ENCODE results near the gene SPC24. TPM values are rescaled to one million over a fixed set of nuclear protein-coding genes. Genes with fewer than 3 reads are reported as not detected.

SPC24 gene
- total RNA-seq, 6 donors from 2014 or later, result 1.4 to 13.3 (median 2.1) TPM; not detected in 1

GRCh38 chr19:11199517-11199916 is 43.9 kb upstream of the SPC24 start:
- DNase-seq (no peak), ATAC-seq (ENCODE audit: low FRiP score in 2 of 2) (no peak)
- no peaks in the 10 kb centered on the region for H3K27me3 ChIP-seq
- H3K9me3 ChIP-seq, result no peaks in the 10 kb centered on the region
- peaks cover 0 to 59% (median 15%) of the 10 kb centered on the region in 4 donors for H3K36me3 ChIP-seq
- TF ChIP-seq CTCF (IDR thresholded peaks at IDR 0.05) (no peak), POLR2AphosphoS5 (IDR thresholded peaks at IDR 0.05) (no peak), POLR2A (IDR thresholded peaks at IDR 0.05) (no peak), EP300 (IDR thresholded peaks at IDR 0.05) (no peak)
- 86 to 88% methylated on average over 5 of the region's 5 CpGs for WGBS, 2 donors
- H3K4me1 ChIP-seq, result peaks cover 44 to 55% (median 48%) of the 10 kb centered on the region in 4 donors
- no peak overlapping the region for H3K4me3 ChIP-seq
- H3K27ac ChIP-seq, result peak overlapping the region in 2 of 4 donors; percentile 8 to 92

- WGBS, 2 donors, result 69 to 70% methylated on average over 7 of the region's 7 CpGs
- no peak overlapping the region for H3K4me3 ChIP-seq
- peaks cover 45 to 57% (median 48%) of the 10 kb centered on the region in 4 donors for H3K4me1 ChIP-seq
- TF ChIP-seq CTCF (IDR thresholded peaks at IDR 0.05), result no peak
- TF ChIP-seq POLR2A (IDR thresholded peaks at IDR 0.05), result no peak
- TF ChIP-seq POLR2AphosphoS5 (IDR thresholded peaks at IDR 0.05), result no peak
- TF ChIP-seq EP300 (IDR thresholded peaks at IDR 0.05), result no peak
- no peaks in the 10 kb centered on the region for H3K9me3 ChIP-seq
- ATAC-seq (ENCODE audit: low FRiP score in 2 of 2), result no peak
- no peak for DNase-seq
- H3K27ac ChIP-seq, result peak overlapping the region; percentile 75 to 93 (median 90)
- H3K27me3 ChIP-seq, result no peaks in the 10 kb centered on the region
- H3K36me3 ChIP-seq, result peaks cover 0 to 59% (median 18%) of the 10 kb centered on the region in 4 donors
Observed at GRCh38 chr19:11198769-11199424, 43.3 kb upstream of the SPC24 start.

GRCh38 chr19:11198175-11198534 is 42.6 kb upstream of the SPC24 start:
- ATAC-seq (ENCODE audit: low FRiP score in 2 of 2), result no peak

GRCh38 chr19:11197291-11198174 is 42.0 kb upstream of the SPC24 start, which contains the start of gene KANK2:
Gene KANK2, minus strand, starts transcription at chr19:11197545. Its CDS starts 3,034 bp downstream, at chr19:11194511.
- ATAC-seq (ENCODE audit: low FRiP score in 2 of 2), result peak; percentile 88 to 96
- H3K36me3 ChIP-seq, result peaks cover 4 to 59% (median 32%) of the 10 kb centered on the region in 4 donors
- WGBS, 2 donors, result 1 to 2% methylated on average over 20 to 30 of the region's 78 CpGs

More at GRCh38 chr19:11198175-11198534, 42.6 kb upstream of the SPC24 start:
- TF ChIP-seq CTCF (IDR thresholded peaks at IDR 0.05) (no peak), POLR2A (IDR thresholded peaks at IDR 0.05) (no peak)
- peaks cover 3 to 59% (median 26%) of the 10 kb centered on the region in 4 donors for H3K36me3 ChIP-seq
- peak overlapping the region; percentile 75 to 93 (median 90) for H3K27ac ChIP-seq
- H3K4me3 ChIP-seq, result peak overlapping the region in 3 of 4 donors; percentile 66 to 84 (median 73)
- no peaks in the 10 kb centered on the region for H3K27me3 ChIP-seq
- 61 to 69% methylated on average over 7 of the region's 7 CpGs for WGBS, 2 donors
- DNase-seq, result no peak
- H3K9me3 ChIP-seq, result no peaks in the 10 kb centered on the region
- peaks cover 42 to 52% (median 49%) of the 10 kb centered on the region in 4 donors for H3K4me1 ChIP-seq

More at GRCh38 chr19:11197291-11198174, 42.0 kb upstream of the SPC24 start, which contains the start of gene KANK2:
- H3K9me3 ChIP-seq, result no peaks in the 10 kb centered on the region
- TF ChIP-seq POLR2AphosphoS5 (IDR thresholded peaks at IDR 0.05) (peak; percentile 38 to 75), EP300 (IDR thresholded peaks at IDR 0.05) (peak in 1 of 4 donors; percentile 21), CTCF (IDR thresholded peaks at IDR 0.05) (peak in 4 of 6 experiments; percentile 13 to 35 (median 17)), POLR2A (IDR thresholded peaks at IDR 0.05) (peak in 3 of 4 donors; percentile 33 to 85 (median 83))
- peak within 1 kb of the TSS; percentile 66 to 84 (median 76) for H3K4me3 ChIP-seq
- no peaks in the 10 kb centered on the region for H3K27me3 ChIP-seq
- peaks cover 48 to 57% (median 54%) of the 10 kb centered on the region in 4 donors for H3K4me1 ChIP-seq
- peak; percentile 87 to 97 for DNase-seq
- peak within 1 kb of the TSS; percentile 75 to 93 (median 90) for H3K27ac ChIP-seq
